Kidney (tissue), 14 donors: ENCODE data around the gene NHLH2. TPM values are rescaled to one million over a fixed set of nuclear protein-coding genes. Genes with fewer than 3 reads are reported as not detected.

ENCODE experiments used
- DNase-seq, 5 donors: peaks; one replicate each; pipeline ENCODE4 v3.0.0-alpha.2; 2013 to 2020
- FAIRE-seq: peaks from 2 replicates; lab custom pipeline; 2012; peaks lifted over from hg19 to GRCh38; lab: Jason Lieb, UNC
- H3K27ac ChIP-seq, 2 donors: one replicate each; pipeline ENCODE4 v1.7.0; 2013; ENCODE audit warnings: low read depth in 2 of 2, low read length in 2 of 2, inconsistent platforms in 1 of 2
- H3K27me3 ChIP-seq: one replicate; pipeline ENCODE4 v1.7.1; 2013; ENCODE audit warnings: low read length, inconsistent platforms; ENCODE audit not compliant: control insufficient read depth, insufficient read depth
- H3K36me3 ChIP-seq, 3 donors: one replicate each; pipeline versions ENCODE4 v1.7.0 to v1.7.1; 2013; ENCODE audit warnings: low read length in 3 of 3, control low read depth in 1 of 3, inconsistent platforms in 1 of 3; ENCODE audit not compliant: insufficient read depth in 3 of 3, control insufficient read depth in 2 of 3
- H3K4me1 ChIP-seq, 3 donors: one replicate each; pipeline versions ENCODE4 v1.7.0 to v1.7.1; 2013; ENCODE audit warnings: low read length in 3 of 3, inconsistent platforms in 1 of 3, low read depth in 1 of 3; ENCODE audit not compliant: control insufficient read depth in 2 of 3, insufficient read depth in 2 of 3
- H3K4me3 ChIP-seq, 3 donors: one replicate each; pipeline versions ENCODE4 v1.7.0 to v1.8.1; 2013; ENCODE audit warnings: low read length in 3 of 3, control low read depth in 1 of 3, inconsistent platforms in 1 of 3
- H3K9ac ChIP-seq, 3 donors: one replicate each; pipeline versions ENCODE4 v1.7.0 to v1.7.1; 2013; ENCODE audit warnings: low read length in 3 of 3, control low read depth in 1 of 3, inconsistent platforms in 1 of 3
- H3K9me3 ChIP-seq, 3 donors: one replicate each; pipeline versions ENCODE4 v1.7.0 to v1.7.1; 2013; ENCODE audit warnings: low read length in 3 of 3, control low read depth in 1 of 3, inconsistent platforms in 1 of 3; ENCODE audit not compliant: control insufficient read depth in 2 of 3, insufficient read depth in 1 of 3
- intact Hi-C: fragments of 100-400 bp; cut with DNase I; formaldehyde crosslinking; loops from one replicate; pipeline ENCODE4 v1.11.1; 2022
- polyA plus RNA-seq: library from polyadenylated mRNA; stranded (reverse); fragments of 350-450 nt; fragmentation: Illumina TruSeq; extraction: RNeasy Lipid Tissue Mini Kit (QIAGEN cat#74804); gene quantifications from one replicate; pipeline ENCODE4 v1.2.3, GENCODE V29; 2014; ENCODE audit warnings: low read depth, low replicate concordance; ENCODE audit not compliant: insufficient read depth
- total RNA-seq: library from RNA; stranded (reverse); fragmentation: NEBNext Ultra II Directional; extraction: Animal tissue kit (Norgen Biotek cat#: 25700); gene quantifications from one replicate; pipeline ENCODE4 v1.2.1, GENCODE V29; 2021
- TF ChIP-seq, protein P1 (sequence below): IDR thresholded peaks from 3 replicates; pipeline ENCODE4 v1.5.1; 2012; ENCODE audit warnings: mild to moderate bottlenecking, moderate library complexity, borderline replicate concordance; ENCODE audit not compliant: insufficient read depth; ENCODE audit errors: extremely low read depth
- donor health status: control.
- donor health status: control.
- donor health status: control.
- donor health status: control.
- donor health status: control.
- donor health status: DM: yes; HTN: yes; CAD: no.
- donor health status: Normal renal cell carcinoma (clear cell type).

The NHLH2 gene
- total and polyA plus RNA-seq, 2 donors from 2014 or later = not detected

- no peak overlapping the region for H3K9ac ChIP-seq
- H3K4me3 ChIP-seq = no peak overlapping the region
- FAIRE-seq = no peak
- no peaks in the 10 kb centered on the region for H3K36me3 ChIP-seq
- H3K4me1 ChIP-seq = no peaks in the 10 kb centered on the region
- DNase-seq = no peak
- TF ChIP-seq, protein P1, sequence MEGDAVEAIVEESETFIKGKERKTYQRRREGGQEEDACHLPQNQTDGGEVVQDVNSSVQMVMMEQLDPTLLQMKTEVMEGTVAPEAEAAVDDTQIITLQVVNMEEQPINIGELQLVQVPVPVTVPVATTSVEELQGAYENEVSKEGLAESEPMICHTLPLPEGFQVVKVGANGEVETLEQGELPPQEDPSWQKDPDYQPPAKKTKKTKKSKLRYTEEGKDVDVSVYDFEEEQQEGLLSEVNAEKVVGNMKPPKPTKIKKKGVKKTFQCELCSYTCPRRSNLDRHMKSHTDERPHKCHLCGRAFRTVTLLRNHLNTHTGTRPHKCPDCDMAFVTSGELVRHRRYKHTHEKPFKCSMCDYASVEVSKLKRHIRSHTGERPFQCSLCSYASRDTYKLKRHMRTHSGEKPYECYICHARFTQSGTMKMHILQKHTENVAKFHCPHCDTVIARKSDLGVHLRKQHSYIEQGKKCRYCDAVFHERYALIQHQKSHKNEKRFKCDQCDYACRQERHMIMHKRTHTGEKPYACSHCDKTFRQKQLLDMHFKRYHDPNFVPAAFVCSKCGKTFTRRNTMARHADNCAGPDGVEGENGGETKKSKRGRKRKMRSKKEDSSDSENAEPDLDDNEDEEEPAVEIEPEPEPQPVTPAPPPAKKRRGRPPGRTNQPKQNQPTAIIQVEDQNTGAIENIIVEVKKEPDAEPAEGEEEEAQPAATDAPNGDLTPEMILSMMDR = no peak
- no peaks in the 10 kb centered on the region for H3K9me3 ChIP-seq
- no peaks in the 10 kb centered on the region for H3K27me3 ChIP-seq
- H3K27ac ChIP-seq = no peak overlapping the region
- intact Hi-C loops = no loop called here
Observed at GRCh38 chr1:115862403-115862802, 21.5 kb upstream of the NHLH2 start.

GRCh38 chr1:115854005-115854404, 13.1 kb upstream of the NHLH2 start:
- Histone ChIP-seq H3K27me3 (no peaks in the 10 kb centered on the region), H3K4me3 (no peak overlapping the region), H3K36me3 (no peaks in the 10 kb centered on the region), H3K9me3 (peaks cover 0 to 10% (median 3%) of the 10 kb centered on the region in 3 donors), H3K4me1 (no peaks in the 10 kb centered on the region), H3K27ac (no peak overlapping the region), H3K9ac (no peak overlapping the region)
- no peak for FAIRE-seq
- intact Hi-C loops = no loop called here
- DNase-seq = no peak
- TF ChIP-seq, protein P1 = no peak

DNA sequence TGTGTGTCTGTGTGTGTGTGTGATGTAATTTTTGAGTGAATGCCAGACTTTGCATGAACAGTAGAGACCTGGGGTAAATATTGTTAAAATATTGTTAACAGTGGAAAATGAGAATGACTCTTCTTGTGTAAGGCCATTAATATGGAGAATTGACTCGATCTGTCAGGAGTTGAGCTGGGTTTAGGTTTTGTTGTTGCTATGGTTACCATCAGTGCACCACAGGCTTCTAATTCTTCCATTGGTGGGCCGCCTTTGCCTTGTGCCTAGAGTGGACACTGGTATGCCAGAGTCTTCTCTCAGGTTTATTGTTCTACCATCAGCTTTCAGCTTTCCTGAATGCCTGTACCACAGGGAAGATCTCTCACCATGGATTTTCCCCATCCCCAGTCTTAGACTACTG, 10.0 kb upstream of the NHLH2 start:
- Histone ChIP-seq H3K4me1 (no peaks in the 10 kb centered on the region), H3K27me3 (no peaks in the 10 kb centered on the region), H3K27ac (no peak overlapping the region), H3K4me3 (no peak overlapping the region), H3K9me3 (peaks cover 0 to 10% (median 3%) of the 10 kb centered on the region in 3 donors), H3K36me3 (no peaks in the 10 kb centered on the region), H3K9ac (no peak overlapping the region)
- DNase-seq = no peak
- TF ChIP-seq, protein P1 = no peak
- intact Hi-C loops = no loop called here
- FAIRE-seq = no peak

DNA sequence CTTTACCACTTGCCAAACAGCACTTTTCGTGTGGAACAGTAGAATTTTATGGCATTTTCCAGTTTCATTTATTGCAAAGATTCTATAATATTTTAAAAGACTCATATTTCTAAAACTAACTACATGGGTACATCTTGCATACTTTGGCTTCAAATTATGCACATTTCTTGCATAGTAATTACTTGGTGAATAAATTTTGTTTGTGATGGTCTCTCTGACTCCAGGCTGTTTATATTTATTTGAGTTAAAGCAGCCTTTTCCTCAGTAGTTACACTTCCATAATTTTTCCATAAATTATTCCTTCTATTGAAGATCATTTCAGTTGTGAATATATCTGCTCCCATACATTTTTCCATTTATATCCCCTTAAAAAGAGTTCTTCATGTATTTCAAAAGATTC, 6.9 kb upstream of the NHLH2 start:
- intact Hi-C loops = no loop called here
- no peak overlapping the region for H3K4me3 ChIP-seq

More for the DNA sequence above, 6.9 kb upstream of the NHLH2 start:
- no peaks in the 10 kb centered on the region for H3K4me1 ChIP-seq
- DNase-seq (no peak), FAIRE-seq (no peak)
- H3K9me3 ChIP-seq = peaks cover 0 to 13% (median 3%) of the 10 kb centered on the region in 3 donors
- H3K9ac ChIP-seq = no peak overlapping the region
- H3K27me3 ChIP-seq = peaks cover 3% of the 10 kb centered on the region
- H3K27ac ChIP-seq = no peak overlapping the region
- H3K36me3 ChIP-seq = no peaks in the 10 kb centered on the region
- TF ChIP-seq, protein P1 = no peak
